ENCODE measurements around the gene RAB43. TPM values are rescaled to one million over a fixed set of nuclear protein-coding genes. Genes with fewer than 3 reads are reported as not detected.

RAB43 gene
- total RNA-seq, 4 donors from 2014 or later, result 6.3 to 16.4 (median 9.9) TPM

GRCh38 chr3:129057249-129057648 lies 64.4 kb downstream of the RAB43 start:
- TF ChIP-seq, protein P1, sequence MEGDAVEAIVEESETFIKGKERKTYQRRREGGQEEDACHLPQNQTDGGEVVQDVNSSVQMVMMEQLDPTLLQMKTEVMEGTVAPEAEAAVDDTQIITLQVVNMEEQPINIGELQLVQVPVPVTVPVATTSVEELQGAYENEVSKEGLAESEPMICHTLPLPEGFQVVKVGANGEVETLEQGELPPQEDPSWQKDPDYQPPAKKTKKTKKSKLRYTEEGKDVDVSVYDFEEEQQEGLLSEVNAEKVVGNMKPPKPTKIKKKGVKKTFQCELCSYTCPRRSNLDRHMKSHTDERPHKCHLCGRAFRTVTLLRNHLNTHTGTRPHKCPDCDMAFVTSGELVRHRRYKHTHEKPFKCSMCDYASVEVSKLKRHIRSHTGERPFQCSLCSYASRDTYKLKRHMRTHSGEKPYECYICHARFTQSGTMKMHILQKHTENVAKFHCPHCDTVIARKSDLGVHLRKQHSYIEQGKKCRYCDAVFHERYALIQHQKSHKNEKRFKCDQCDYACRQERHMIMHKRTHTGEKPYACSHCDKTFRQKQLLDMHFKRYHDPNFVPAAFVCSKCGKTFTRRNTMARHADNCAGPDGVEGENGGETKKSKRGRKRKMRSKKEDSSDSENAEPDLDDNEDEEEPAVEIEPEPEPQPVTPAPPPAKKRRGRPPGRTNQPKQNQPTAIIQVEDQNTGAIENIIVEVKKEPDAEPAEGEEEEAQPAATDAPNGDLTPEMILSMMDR (IDR thresholded peaks at IDR 0.05; ENCODE audit: low read depth), result no peak

GRCh38 chr3:129056451-129057173 lies 65.0 kb downstream of the RAB43 start:
- TF ChIP-seq, protein P1 (IDR thresholded peaks at IDR 0.05; ENCODE audit: low read depth), result no peak

DNA sequence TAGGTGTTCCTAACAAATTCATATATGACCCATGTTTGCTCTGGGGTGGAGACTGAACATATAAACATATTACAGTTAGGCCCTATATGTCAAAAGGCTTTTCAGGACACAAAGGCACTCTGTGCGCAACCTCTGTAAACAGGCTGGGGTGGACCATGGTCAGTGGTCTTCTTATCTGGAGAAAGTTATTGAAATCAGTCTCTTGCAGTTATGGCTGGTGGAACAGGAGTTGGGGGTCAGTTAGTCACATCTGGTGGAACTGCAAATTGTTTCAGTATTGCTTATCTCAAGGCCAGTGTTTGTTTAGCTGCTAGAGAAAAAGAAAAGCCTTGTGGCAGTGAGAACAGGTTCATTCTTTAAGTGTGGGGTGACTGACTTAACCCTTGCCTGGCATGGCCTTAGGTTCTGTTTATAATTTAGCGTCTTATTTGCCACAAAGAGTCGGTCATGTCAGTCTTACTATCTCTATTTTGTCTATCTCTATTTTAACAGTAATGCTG lies 66.9 kb downstream of the RAB43 start:
- TF ChIP-seq, protein P1 (IDR thresholded peaks at IDR 0.05; ENCODE audit: low read depth), result no peak

DNA sequence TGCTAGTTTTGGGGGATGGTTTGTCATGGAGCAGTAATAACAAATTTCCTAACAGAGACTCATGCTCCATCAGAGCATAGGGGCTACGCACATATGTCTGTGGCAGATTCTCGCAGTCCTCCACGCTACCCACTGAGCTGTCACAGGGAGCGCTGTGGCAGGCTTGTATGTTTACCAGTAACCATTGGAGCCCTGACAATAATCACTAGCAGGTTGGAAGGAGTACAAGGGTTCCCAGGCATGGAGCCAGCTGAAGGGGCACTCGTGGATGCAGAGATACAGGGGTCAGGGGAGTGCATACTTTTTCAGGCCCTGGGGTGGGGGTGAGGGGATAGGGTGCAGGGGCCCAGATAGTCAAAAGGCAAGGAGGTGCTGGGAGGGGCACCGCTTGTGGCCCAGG lies 68.9 kb downstream of the RAB43 start:
- TF ChIP-seq, protein P1 (IDR thresholded peaks at IDR 0.05; ENCODE audit: low read depth), result no peak

GRCh38 chr3:129051871-129052340 lies 69.7 kb downstream of the RAB43 start:
- TF ChIP-seq, protein P1 (IDR thresholded peaks at IDR 0.05; ENCODE audit: low read depth), result no peak

GRCh38 chr3:129050556-129051295 lies 70.9 kb downstream of the RAB43 start:
- TF ChIP-seq, protein P1 (IDR thresholded peaks at IDR 0.05; ENCODE audit: low read depth), result no peak

DNA sequence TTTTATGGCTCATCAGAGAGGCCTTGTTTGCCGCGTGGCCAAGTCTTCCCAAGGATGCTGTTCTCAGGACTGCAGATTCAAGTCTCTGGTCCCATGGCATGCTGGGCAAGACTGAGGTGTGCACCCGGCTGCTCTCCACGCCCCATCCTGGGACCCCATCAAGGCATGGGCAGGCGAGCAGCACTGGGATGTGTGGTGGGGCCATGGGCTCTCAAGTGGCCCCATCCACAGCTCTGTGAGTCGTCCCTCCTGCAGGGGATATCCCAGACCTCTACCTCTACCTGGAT lies 74.1 kb downstream of the RAB43 start:
- TF ChIP-seq, protein P1 (IDR thresholded peaks at IDR 0.05; ENCODE audit: low read depth), result no peak
